Measurements from ENCODE around the gene WDR89.
"Not testable (repeated sequence)": the region's sequence is repeated elsewhere in the genome, so short reads cannot be mapped to it uniquely, and the experiment has no call there.

WDR89 gene

GRCh38 chr14:63594455-63595372, 47.0 kb downstream of the WDR89 start:
- DNase-seq: no peak

GRCh38 chr14:63583046-63583445, 58.6 kb downstream of the WDR89 start:
- DNase-seq: not testable (repeated sequence)

- no peak for DNase-seq
Measured at GRCh38 chr14:63581491-63581890, 60.2 kb downstream of the WDR89 start.

- no peak for DNase-seq
Measured at GRCh38 chr14:63578300-63578699, 63.4 kb downstream of the WDR89 start.

- no peak for DNase-seq
Measured at GRCh38 chr14:63573581-63573980, 68.1 kb downstream of the WDR89 start.

- no peak for DNase-seq
Measured at GRCh38 chr14:63565448-63565847, 76.2 kb downstream of the WDR89 start.

- no peak for DNase-seq
Measured at GRCh38 chr14:63564318-63564717, 77.4 kb downstream of the WDR89 start.

- no peak for DNase-seq
Measured at GRCh38 chr14:63563370-63564026, 78.2 kb downstream of the WDR89 start.

- DNase-seq: no peak
Measured at GRCh38 chr14:63562405-63562804, 79.3 kb downstream of the WDR89 start.

- no peak for DNase-seq
Measured at GRCh38 chr14:63555572-63555971, 86.1 kb downstream of the WDR89 start.

GRCh38 chr14:63551332-63551731, 90.3 kb downstream of the WDR89 start:
- no peak for DNase-seq

- DNase-seq: no peak
Measured at GRCh38 chr14:63547798-63548335, 93.8 kb downstream of the WDR89 start.

Measured in activated CD4-positive, CD25-positive, alpha-beta regulatory T cell (primary cell).